ENCODE data around the gene FBLN5.

The FBLN5 gene

GRCh38 chr14:91961297-91962220 is 14.1 kb upstream of the FBLN5 start:
- no peaks in the 10 kb centered on the region for H3F3A ChIP-seq (ENCODE audit: control insufficient read depth, insufficient read depth)
- no peaks in the 10 kb centered on the region for H3K9me2 ChIP-seq (replicated peaks; ENCODE audit: control insufficient read depth, low read length)
- no peak overlapping the region for H3K4me2 ChIP-seq (ENCODE audit: low read length)
- TF ChIP-seq CTCF (IDR thresholded peaks at IDR 0.05; ENCODE audit: low read depth, low read length, poor library complexity, severe bottlenecking) (no peak), EZH2phosphoT487 (IDR thresholded peaks at IDR 0.05; ENCODE audit: borderline replicate concordance, low read length) (no peak)
- no peaks in the 10 kb centered on the region for H3K4me1 ChIP-seq (ENCODE audit: control insufficient read depth, low read length)
- H3K79me2 ChIP-seq (ENCODE audit: control insufficient read depth, low read length), result no peaks in the 10 kb centered on the region
- no peaks in the 10 kb centered on the region for H3K27me3 ChIP-seq (ENCODE audit: control insufficient read depth, low read length)
- H3K36me3 ChIP-seq (ENCODE audit: control insufficient read depth, low read length), result no peaks in the 10 kb centered on the region
- no peak overlapping the region for H3K4me3 ChIP-seq (ENCODE audit: low read length)
- H3K9me3 ChIP-seq (ENCODE audit: control insufficient read depth, insufficient read depth, low read length), result no peaks in the 10 kb centered on the region
- H4K20me1 ChIP-seq (ENCODE audit: control insufficient read depth, insufficient read depth, low read depth, low read length), result no peaks in the 10 kb centered on the region
- no peak overlapping the region for H3K27ac ChIP-seq (ENCODE audit: low read depth, low read length)

DNA sequence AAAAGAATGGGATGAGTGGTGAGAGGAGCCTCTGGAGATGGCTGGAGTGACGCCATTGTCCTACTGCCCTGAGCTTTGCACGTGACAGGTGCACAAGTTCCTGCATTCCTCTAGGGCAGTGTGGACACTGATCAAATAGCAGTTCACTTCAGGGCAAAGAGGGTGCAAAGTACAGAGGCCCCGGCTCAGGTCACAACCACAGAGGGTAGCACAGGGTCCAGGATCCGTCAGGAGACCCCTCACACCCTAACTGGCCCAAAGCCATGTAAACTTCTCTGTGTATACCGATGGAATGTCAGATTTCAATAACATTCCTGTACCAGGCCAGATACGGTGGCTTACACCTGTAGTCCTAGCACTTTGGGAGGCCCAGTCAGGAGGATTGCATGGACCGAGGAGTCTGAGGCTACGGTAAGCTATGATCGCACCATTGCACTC is 10.4 kb upstream of the FBLN5 start:
- H3K27ac ChIP-seq (ENCODE audit: low read depth, low read length), result no peak overlapping the region
- H3K4me1 ChIP-seq (ENCODE audit: control insufficient read depth, low read length), result no peaks in the 10 kb centered on the region
- no peak overlapping the region for H3K4me3 ChIP-seq (ENCODE audit: low read length)
- 0 out of 2 replicates have a peak, but pooled peaks cover 3% of the 10 kb centered on the region for H3K27me3 ChIP-seq (ENCODE audit: control insufficient read depth, low read length)
- H3K4me2 ChIP-seq (ENCODE audit: low read length), result no peak overlapping the region
- no peaks in the 10 kb centered on the region for H3K9me3 ChIP-seq (ENCODE audit: control insufficient read depth, insufficient read depth, low read length)
- no peaks in the 10 kb centered on the region for H4K20me1 ChIP-seq (ENCODE audit: control insufficient read depth, insufficient read depth, low read depth, low read length)
- no peak for TF ChIP-seq EZH2phosphoT487 (IDR thresholded peaks at IDR 0.05; ENCODE audit: borderline replicate concordance, low read length)
- TF ChIP-seq CTCF (IDR thresholded peaks at IDR 0.05; ENCODE audit: low read depth, low read length, poor library complexity, severe bottlenecking), result no peak
- H3K79me2 ChIP-seq (ENCODE audit: control insufficient read depth, low read length), result no peaks in the 10 kb centered on the region
- H3K9me2 ChIP-seq (replicated peaks; ENCODE audit: control insufficient read depth, low read length), result no peaks in the 10 kb centered on the region
- no peaks in the 10 kb centered on the region for H3K36me3 ChIP-seq (ENCODE audit: control insufficient read depth, low read length)
- no peaks in the 10 kb centered on the region for H3F3A ChIP-seq (ENCODE audit: control insufficient read depth, insufficient read depth)

- no peaks in the 10 kb centered on the region for H3K79me2 ChIP-seq (ENCODE audit: control insufficient read depth, low read length)
- H3K27me3 ChIP-seq (ENCODE audit: control insufficient read depth, low read length), result 0 out of 2 replicates have a peak, but pooled peaks cover 3% of the 10 kb centered on the region
- no peaks in the 10 kb centered on the region for H4K20me1 ChIP-seq (ENCODE audit: control insufficient read depth, insufficient read depth, low read depth, low read length)
- H3K9me3 ChIP-seq (ENCODE audit: control insufficient read depth, insufficient read depth, low read length), result no peaks in the 10 kb centered on the region
- H3K4me1 ChIP-seq (ENCODE audit: control insufficient read depth, low read length), result no peaks in the 10 kb centered on the region
- no peak overlapping the region for H3K4me2 ChIP-seq (ENCODE audit: low read length)
- no peaks in the 10 kb centered on the region for H3K9me2 ChIP-seq (replicated peaks; ENCODE audit: control insufficient read depth, low read length)
- no peaks in the 10 kb centered on the region for H3K36me3 ChIP-seq (ENCODE audit: control insufficient read depth, low read length)
- H3F3A ChIP-seq (ENCODE audit: control insufficient read depth, insufficient read depth), result no peaks in the 10 kb centered on the region
- no peak overlapping the region for H3K27ac ChIP-seq (ENCODE audit: low read depth, low read length)
- H3K4me3 ChIP-seq (ENCODE audit: low read length), result no peak overlapping the region
- no peak for TF ChIP-seq CTCF (IDR thresholded peaks at IDR 0.05; ENCODE audit: low read depth, low read length, poor library complexity, severe bottlenecking)
Observed at GRCh38 chr14:91956616-91957015, 9.1 kb upstream of the FBLN5 start.
